ENCODE measurements around the gene PCNX3. TPM values are rescaled to one million over a fixed set of nuclear protein-coding genes. Genes with fewer than 3 reads are reported as not detected.
A peak's percentile ranks its signal among the peaks of the same experiment; 100 is the strongest.

Gene PCNX3
- total and polyA plus RNA-seq, 10 of the 15 experiments (the other 5 are each of a cell fraction or from before 2014, with no cell fraction given), result 0.03 to 46.6 (median 8.4) TPM

- peak; percentile 56 for TF ChIP-seq CUX1 (IDR thresholded peaks at IDR 0.05; ENCODE audit: insufficient replicate concordance, low read depth, low read length)
- no peak for TF ChIP-seq ZBTB11 (CRISPR knock-in tag; IDR thresholded peaks at IDR 0.05)
- TF ChIP-seq NR2F1 (conservative IDR thresholded peaks at IDR 0.05), result peak; percentile 87
- peak in 1 of 2 experiments; percentile 23; a peak in 1 of 4 replicates for TF ChIP-seq CEBPB (IDR thresholded peaks at IDR 0.05; ENCODE audit: borderline replicate concordance in 1 of 2, low read depth in 2 of 2, low read length in 2 of 2)
- no peak for TF ChIP-seq GABPA (IDR thresholded peaks at IDR 0.05; ENCODE audit: low read depth)
- no peak for TF ChIP-seq ZBTB40 (IDR thresholded peaks at IDR 0.05; ENCODE audit: borderline replicate concordance)
- TF ChIP-seq CHD2 (IDR thresholded peaks at IDR 0.05; ENCODE audit: borderline replicate concordance, low read depth, low read length), result peak; percentile 92
- TF ChIP-seq STAT1 (conservative IDR thresholded peaks at IDR 0.05), result no peak
- no peak for TF ChIP-seq MYC (IDR thresholded peaks at IDR 0.05; ENCODE audit: insufficient read depth, insufficient read length, insufficient replicate concordance, low read length, severe bottlenecking)
- no peak for TF ChIP-seq STAT3 (IDR thresholded peaks at IDR 0.05; ENCODE audit: low read depth, low read length)
- peak; percentile 83 for TF ChIP-seq ATF7 (IDR thresholded peaks at IDR 0.05; ENCODE audit: low read depth)
- TF ChIP-seq SMARCA5 (IDR thresholded peaks at IDR 0.05), result peak; percentile 95
- TF ChIP-seq ZNF622 (IDR thresholded peaks at IDR 0.05), result no peak
- TF ChIP-seq YY1 (IDR thresholded peaks at IDR 0.05; ENCODE audit: low read depth, low read length), result peak; percentile 76
- TF ChIP-seq SIX5 (IDR thresholded peaks at IDR 0.05; ENCODE audit: low read depth, low read length, severe bottlenecking), result no peak
- no peak for TF ChIP-seq PAX8 (IDR thresholded peaks at IDR 0.05)
- peak; percentile 75; the same call in 1 of the 2 replicates for TF ChIP-seq TBL1XR1 (IDR thresholded peaks at IDR 0.05; ENCODE audit: low read depth, low read length)
Observed at GRCh38 chr11:65639623-65640482, 24.3 kb downstream of the PCNX3 start (continued).
